ENCODE measurements around the gene TUSC2.

The TUSC2 gene

GRCh38 chr3:50353245-50354004 is 25.4 kb upstream of the TUSC2 start (continued):
- TF ChIP-seq ZNF2 (tag by site-specific recombination; IDR thresholded peaks at IDR 0.05) (no peak), KLF8 (tag by site-specific recombination; IDR thresholded peaks at IDR 0.05) (no peak), ZNF600 (tag by site-specific recombination; IDR thresholded peaks at IDR 0.05) (no peak), TRIM28 (IDR thresholded peaks at IDR 0.05; ENCODE audit: borderline replicate concordance, low read length) (no peak), ZNF280D (tag by site-specific recombination; IDR thresholded peaks at IDR 0.05) (no peak), HIC1 (tag by site-specific recombination; IDR thresholded peaks at IDR 0.05) (peak; percentile 49; the same call in 1 of the 2 replicates), BCL6B (tag by site-specific recombination; IDR thresholded peaks at IDR 0.05) (no peak), YY1 (tag by site-specific recombination; IDR thresholded peaks at IDR 0.05) (no peak), ZNF664 (tag by site-specific recombination; IDR thresholded peaks at IDR 0.05) (no peak), ZNF121 (tag by site-specific recombination; IDR thresholded peaks at IDR 0.05) (no peak), BCL11B (tag by site-specific recombination; IDR thresholded peaks at IDR 0.05; ENCODE audit: low read depth) (no peak), ZNF837 (tag by site-specific recombination; IDR thresholded peaks at IDR 0.05) (no peak)

- CTCF ChIA-PET: interaction anchor here (0.6 to 0.9 kb wide), 3 partner anchors 8 to 1036 kb away, joined by 3 to 5 read pairs (median 4); no protein-coding TSS in a partner anchor
- POLR2A ChIA-PET: interaction anchor here (0.6 to 3.1 kb wide), 6 partner anchors 9 to 1147 kb away, joined by 3 to 23 read pairs (median 6); partner anchors contain the start of genes DCAF1, GMPPB, HEMK1 and HYAL3
- H3K27ac ChIP-seq (ENCODE audit: extremely low read depth, low read depth, low read length): peak overlapping the region; percentile 27; the same call in 1 of the 2 replicates
These were observed 24.8 kb upstream of the TUSC2 start for GRCh38 chr3:50352781-50353180.

More at GRCh38 chr3:50352781-50353180, 24.8 kb upstream of the TUSC2 start:
- no peaks in the 10 kb centered on the region for H3K4me1 ChIP-seq (ENCODE audit: control insufficient read depth, insufficient read depth, low read length)
- H3K36me3 ChIP-seq (ENCODE audit: control insufficient read depth in 2 of 2, insufficient read depth in 1 of 2, low read length in 2 of 2): peaks cover 0 to 69% of the 10 kb centered on the region in 2 experiments; a peak in 1 of 3 replicates
- no peak overlapping the region for H3K4me3 ChIP-seq (ENCODE audit: low read depth, low read length)
- TF ChIP-seq CTCF (tag by site-specific recombination; IDR thresholded peaks at IDR 0.05): peak; percentile 22; the same call in 1 of the 2 replicates
- no peak for TF ChIP-seq PBX3 (CRISPR knock-in tag; IDR thresholded peaks at IDR 0.05)
- H3K9me3 ChIP-seq (ENCODE audit: control insufficient read depth, insufficient read depth, low read depth, low read length): no peaks in the 10 kb centered on the region
